GM12873 (cell line): ENCODE measurements around the gene DAB2IP.

ENCODE experiments used
- CTCF ChIP-seq: IDR thresholded peaks from 2 replicates; pipeline ENCODE4 v1.5.1; 2012; ENCODE audit warnings: low read depth, mild to moderate bottlenecking, moderate library complexity, low read length, control low read depth; ENCODE audit not compliant: insufficient read depth; ENCODE audit errors: missing control alignments

The DAB2IP gene

GRCh38 chr9:121729769-121730562 is 78.5 kb downstream of the DAB2IP start:
- TF ChIP-seq CTCF, result no peak

GRCh38 chr9:121731090-121731489 is 79.7 kb downstream of the DAB2IP start:
- TF ChIP-seq CTCF, result no peak

- TF ChIP-seq CTCF, result no peak
Measured at GRCh38 chr9:121731919-121732318, 80.5 kb downstream of the DAB2IP start.

- no peak for TF ChIP-seq CTCF
Measured at GRCh38 chr9:121732389-121732788, 81.0 kb downstream of the DAB2IP start.

- TF ChIP-seq CTCF, result no peak
Measured at GRCh38 chr9:121732886-121733285, 81.5 kb downstream of the DAB2IP start.

- no peak for TF ChIP-seq CTCF
Measured at GRCh38 chr9:121734465-121734864, 83.0 kb downstream of the DAB2IP start.

- peak; percentile 60 for TF ChIP-seq CTCF
Measured at GRCh38 chr9:121735065-121735792, 83.8 kb downstream of the DAB2IP start.
